Stimulated activated CD4-positive, alpha-beta T cell treated with anti-CD3 and anti-CD28 coated beads, TNF-alpha, amount 100 ng/mL, for 24 hours (primary cell): ENCODE results near the gene GLCCI1.
A peak's percentile ranks its signal among the peaks of the same experiment; 100 is the strongest.

Experiments
- DNase-seq, 3 experiments: peaks; one replicate each; pipeline ENCODE4 v3.0.0-alpha.2; 2020; ENCODE audit warnings: low read depth in 3 of 3

Gene GLCCI1

DNA sequence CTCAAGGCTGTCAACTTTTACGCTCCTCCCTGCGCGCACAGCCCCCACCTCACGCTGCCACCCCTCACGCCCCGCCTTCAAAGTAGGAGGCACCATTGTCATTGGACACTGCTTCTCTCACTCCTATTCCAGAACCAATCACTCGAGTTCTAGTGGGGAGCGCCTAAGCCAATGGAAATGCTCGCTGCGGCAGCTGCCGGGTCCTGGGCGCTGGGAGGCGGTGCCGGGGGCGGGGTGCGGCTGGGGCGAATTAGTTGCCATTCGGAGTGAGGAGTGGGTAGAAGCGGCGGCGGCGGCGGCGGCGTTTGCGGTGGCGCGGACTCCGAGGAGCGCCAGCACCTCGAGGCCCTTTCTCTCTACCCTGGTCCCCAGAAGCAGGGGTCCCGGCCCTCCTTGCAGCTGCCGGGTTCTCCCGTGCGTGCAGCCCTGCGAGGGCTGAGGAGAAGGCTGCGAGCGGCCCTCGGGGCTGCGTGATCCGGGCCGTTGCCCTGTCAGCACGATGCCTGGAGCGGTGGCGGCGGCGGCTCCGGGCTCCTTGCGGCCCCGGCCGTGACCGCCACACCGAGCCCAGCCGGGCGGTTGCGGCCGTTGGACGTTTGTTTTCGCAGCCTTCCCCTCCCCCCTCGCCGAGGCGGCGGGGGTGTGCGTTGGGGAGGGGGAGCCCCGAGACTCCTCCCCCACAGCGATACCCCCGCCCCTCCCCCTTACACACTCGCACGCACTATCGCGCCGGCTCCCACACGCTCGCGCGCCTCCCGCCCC is at the start of gene GLCCI1:
Gene GLCCI1, plus strand, starts transcription at position 253 of the 762 bp plus-strand sequence. CDS start 555 bp downstream, outside the sequence.
- peak; percentile 94 to 97 (median 95) for DNase-seq

DNA sequence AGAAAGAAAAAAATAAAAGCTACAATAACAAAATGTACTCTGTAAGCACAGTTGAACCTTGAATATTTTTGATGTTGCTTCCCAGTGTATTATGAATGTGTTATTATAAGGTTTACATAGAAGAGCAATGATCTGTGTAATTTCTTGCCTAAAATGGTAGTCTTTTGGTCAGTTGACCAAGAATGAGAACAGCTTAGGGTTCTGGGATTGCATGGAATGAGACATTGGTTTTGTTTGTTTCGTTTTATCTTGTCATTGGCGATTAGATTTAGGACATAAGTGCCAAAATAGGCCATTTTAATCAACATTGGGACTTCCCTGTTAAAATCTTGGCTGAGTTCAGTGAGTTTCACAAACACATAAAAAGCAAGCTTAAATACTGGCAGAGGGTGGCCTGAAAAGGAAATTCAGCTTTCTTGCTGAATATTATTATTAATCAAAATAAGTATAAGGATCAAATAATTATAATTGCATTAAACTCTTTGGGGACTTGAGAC is 49.1 kb upstream of the GLCCI1 start:
- DNase-seq = no peak

DNA sequence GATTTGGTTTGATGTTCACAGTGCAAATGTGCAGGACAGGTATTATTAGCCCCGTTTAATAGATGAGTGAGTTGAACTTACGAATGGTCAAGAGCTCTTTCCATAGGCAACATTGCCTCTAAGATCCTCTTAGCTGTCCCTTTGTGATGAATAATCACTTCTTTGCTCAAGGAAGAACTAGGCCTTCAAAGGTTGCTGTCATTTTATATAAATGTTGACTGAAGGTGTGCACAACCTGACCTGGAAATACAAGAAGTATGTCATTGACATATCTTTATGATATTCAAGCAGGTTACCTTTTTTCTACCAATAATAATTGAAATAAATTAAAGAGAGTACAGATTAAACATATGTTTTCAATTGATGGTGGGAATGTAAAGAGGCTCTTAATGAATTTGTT is 48.5 kb upstream of the GLCCI1 start:
- no peak for DNase-seq

DNA sequence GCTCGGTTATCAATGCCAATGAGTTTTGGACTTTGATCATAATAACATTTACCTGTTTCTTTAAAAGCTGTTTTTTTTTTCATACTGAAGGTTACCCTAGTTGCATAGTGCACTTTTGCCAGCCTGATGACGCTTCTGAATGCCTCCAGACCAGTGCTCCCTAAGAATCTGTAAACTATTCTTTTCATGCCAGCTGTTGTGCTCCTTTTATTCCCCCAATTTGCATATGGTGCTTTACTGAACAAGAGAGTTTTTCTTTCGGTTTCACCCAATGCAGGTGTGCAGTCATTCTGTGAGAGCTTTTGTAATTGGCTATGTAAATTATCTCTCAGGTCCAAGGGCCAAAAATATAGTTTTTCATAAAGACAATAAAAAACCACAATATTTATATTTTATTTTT is 48.1 kb upstream of the GLCCI1 start:
- DNase-seq = no peak

DNA sequence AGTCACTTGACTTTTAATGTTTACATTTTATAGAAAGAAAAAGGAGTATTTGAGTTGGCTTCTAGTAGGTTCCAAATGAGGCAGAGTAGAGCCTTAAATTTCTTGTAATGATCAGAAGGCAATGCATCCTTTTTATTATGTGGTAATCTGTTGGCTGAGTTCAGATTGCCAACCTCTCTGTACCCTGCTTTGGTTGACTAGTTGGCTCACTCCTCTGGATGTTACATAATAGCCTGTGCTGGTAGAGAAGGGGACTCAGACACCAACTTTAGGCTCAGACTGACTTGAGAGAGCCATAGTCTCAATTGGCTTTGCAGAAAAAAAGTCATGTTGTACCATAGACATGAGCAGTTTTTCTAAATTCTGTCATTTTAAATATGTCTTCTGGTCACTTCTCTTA is 46.8 kb upstream of the GLCCI1 start:
- no peak for DNase-seq

DNA sequence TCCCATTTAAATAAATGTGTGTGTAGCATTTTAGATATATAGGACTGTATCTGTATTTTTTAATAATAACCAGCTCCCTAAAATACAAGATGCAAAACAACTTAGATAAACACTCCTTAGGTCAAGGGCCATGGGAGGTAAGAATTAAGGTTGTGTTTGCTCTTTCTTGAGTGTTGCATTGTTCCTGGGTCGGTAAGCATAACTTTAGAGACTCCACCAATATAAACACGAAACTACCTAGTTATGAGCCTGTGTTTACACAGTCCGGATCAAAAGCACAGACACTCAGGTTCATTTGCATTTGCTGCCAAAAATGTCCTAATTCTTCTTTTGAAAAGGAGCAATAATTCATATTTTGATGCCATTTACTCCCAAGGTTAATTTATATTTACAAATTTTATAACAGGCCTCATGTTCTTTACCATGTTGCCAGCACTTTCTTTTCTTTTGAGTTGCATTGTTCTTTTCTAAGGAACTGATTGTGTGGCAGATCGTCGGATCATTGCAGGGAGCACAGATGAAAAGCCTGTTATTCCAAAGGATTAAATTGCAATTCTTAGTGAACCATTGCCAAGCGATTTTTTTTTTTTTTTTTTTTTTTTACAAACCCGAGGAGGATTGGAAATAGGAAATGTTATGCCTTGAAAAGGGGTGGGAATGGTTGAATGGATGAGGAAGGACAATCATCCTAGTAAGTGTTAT is 45.8 kb upstream of the GLCCI1 start:
- DNase-seq = no peak

DNA sequence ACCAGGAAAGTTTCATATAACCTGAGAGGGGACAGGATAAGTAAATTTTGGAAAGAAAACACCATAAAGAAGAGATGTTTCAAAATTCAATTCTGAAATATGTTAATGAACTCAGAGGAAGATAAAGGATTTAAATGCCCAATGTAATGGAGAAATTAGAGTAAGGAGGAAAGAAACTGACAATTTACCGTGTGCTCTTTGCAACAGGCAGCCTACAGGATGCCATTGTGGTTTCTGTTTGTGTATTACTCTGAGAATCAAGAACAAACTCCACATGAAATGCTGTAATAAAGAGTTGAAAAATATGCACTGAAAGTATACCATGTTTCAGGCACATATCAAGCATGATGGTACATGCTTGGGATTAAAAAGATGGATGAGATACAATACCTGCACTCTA is 44.8 kb upstream of the GLCCI1 start:
- no peak for DNase-seq

DNA sequence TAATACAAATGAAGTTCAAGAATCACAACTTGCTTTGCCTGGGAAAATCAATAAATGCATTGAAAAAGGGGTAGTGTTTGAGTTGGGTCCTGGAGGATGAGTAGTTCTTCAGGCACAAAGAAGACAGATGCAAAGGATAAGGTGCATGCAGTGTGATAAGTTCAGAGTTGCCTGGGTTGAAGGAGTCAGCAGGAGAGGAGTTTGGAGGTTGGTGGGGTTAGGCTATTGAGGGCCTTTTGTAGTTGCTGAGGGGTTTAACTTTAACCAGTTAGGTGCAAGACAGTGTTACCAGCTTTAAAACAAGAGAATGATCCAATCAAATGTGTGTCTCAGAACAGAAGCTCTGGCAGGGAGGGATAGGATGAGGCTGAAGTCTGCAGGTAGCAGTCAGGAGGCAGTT is 44.3 kb upstream of the GLCCI1 start:
- DNase-seq = no peak

DNA sequence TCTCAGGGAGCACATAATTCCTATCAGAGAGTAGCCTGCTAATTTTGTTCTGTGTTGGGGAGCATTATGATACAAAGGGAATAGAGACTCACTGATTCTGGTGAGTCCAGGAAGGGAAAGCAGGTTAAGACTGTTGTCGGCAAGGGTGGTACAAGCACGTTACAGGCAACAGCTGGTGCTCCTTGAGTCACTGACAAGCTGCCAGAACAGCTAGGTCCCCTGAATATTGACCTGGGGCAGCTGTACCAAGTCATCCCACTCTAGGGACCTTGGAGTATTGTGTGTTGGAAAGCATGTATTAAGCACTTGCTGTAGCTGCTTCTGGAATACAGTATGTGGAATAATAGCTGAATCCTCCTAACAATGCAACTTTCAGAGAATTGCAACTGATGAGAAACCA is 37.0 kb upstream of the GLCCI1 start:
- DNase-seq = no peak

DNA sequence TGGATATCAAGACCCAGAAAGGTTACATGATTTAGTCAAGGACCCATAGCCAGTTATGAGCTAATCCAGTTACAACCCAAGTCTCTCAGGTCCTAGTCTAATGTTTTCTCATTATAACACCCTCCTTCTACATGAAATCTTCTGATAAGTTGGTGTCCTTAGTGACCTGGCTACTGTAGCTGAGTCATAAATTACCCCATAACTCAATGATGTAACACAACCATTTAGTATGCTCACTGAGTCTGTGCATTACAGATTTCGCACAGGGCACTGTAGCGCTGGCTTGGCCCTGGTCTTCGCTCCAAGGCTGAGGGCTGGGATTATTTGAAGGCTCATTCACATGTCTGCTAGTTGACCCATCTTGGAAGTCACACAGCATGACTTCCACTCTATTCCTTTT is 36.0 kb upstream of the GLCCI1 start:
- DNase-seq = no peak

DNA sequence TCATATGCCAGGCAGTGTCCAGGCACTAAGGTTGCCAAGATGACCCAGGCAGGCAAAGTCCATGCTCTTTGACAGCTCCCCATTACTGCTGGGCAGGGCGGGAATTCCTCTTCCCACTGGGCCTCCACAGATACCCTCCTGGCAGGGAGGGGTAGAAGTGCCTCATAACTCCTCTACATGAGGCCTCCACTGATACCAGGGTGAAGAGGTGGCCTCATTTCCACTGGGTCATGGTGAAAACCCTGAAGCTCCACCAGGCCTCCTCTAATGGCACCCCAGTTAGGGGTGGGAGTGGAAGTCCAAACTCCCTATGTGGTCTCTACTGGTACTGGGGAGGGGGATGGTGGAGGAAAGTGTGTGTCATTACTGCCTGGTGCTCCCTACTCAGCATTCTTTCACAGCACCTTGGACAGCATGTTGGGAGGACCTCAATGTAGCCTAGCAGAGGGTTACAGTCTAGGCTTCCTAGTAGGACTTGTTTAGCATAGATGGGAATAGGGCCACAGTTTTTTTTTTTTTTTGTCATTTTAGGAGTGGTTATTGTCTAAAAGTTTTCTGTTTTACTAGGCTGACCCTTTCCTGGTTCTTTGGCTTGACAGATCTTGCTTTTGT is 34.6 kb upstream of the GLCCI1 start:
- DNase-seq = no peak

DNA sequence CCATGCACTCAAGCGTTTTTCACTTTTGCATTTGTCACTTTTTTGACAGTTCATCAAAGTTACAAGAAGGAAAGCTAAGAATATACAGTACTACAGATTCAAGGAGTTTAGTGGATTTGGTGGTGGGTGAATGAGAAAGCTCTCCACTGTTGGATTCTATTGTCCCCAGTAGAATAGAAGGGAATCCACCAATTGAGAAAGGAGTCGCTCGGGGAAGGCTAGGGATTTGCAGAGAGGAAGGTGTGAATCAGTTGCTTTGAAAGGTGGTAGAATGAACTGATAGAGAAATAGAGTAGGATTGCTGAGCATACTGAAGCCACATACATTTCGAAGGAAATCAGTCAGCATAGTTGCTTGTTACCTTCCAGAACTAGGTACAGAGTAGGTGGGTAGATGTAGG is 33.7 kb upstream of the GLCCI1 start:
- no peak for DNase-seq

DNA sequence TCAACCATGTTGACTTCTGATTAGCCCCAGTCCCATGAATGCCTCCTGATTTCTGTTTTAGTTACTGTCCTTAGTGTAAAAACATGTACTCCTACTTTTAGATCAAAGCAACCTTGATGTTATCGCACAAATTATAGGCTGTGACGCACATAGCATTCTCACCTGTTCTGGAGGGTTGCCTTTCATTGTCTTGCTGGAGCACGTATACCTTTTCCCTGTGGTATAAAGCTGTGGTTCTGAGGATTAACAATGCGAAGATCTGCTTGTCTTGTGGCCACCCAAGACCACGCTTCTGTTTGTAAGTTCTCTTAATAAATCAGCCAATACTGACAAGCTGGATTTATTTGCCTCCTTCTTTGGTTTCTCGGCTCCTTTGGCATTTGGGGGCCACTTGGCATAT is 30.1 kb upstream of the GLCCI1 start:
- no peak for DNase-seq

DNA sequence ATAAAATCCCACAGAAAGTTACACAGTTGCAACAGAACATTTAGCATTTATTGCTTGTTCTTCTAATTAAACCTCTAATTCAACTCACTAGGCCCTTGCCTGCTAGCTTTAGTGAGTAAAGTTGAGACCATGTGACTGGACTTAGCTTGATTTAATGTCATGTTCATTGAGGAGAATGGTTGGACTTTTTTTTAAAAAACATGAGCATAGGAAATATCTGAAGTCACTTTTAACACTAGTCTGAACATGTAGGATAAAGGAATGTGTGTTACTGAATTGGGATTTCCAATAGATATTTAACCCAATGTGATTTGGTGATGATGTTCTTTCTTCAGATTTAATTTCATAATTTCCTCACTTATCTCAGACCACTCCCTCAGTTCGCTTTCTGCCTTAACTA is 24.6 kb upstream of the GLCCI1 start:
- DNase-seq = no peak

DNA sequence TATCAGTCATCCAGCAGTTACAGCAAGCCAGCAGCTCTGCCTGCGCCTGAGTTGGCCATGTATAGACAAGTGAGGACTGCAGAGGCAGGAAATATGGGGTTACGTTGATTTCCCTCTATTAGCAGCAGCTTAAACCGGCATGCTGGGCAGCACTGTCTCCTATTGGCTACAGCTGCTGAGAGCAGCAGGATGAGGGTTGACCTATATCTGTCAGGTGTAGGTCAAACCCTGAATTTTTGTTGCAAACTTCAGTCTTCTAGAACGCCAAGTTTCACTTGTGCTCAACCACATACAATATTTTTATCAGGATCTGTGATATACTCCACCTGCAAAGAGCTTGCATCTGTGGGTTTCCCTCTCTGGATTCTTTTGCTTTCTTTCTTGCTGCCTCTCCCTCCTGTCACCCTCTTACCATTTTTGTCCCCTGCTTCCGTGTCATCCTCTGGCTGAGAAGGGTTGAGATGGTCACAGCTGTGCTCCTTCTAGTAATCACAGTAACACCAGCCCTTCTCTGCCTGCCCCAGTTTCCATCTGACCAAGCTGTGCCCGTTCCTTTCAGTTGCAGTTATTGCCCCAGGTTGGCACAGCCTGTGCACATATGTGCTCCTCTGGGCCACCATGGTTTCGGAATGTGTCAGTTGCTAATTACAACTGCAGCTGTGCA is 23.8 kb upstream of the GLCCI1 start:
- peak in 2 of 3 experiments; percentile 4 to 33 for DNase-seq

DNA sequence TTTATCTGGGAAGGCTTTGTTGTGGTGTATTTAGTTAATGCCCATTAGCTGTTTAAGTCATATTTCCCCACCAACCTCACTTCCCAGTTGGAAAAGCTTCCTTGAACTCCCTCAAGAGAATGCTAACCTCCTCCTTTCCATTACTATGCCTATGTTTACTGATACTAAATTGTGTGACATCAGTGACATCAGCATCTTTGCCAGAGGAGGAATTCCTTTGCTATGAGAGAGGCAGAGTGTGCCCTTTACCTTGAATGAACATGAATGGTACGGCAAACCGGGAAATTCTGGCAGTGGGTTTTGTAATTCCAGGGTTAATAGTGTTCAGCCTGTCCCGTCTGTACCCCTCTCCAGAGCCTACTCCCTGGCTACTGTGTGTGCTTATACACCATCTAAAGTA is 22.1 kb upstream of the GLCCI1 start:
- no peak for DNase-seq

DNA sequence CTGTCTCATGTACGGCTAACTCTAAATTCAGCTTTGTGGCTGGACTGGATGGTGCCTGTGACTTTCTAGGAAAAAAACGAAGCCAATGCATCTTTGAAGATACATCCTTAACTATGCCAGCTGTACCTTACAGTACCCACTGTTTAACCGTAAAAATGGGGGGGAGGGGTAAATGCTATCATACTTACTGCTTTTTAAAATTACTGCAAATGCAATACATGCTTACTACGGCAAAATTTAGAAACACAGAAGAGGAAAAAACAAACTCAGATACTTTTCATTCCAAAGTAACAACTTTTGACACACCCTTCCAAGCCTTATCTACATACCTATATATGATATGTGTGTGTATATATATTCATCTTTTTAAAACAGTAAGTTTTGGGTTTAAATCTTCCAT is 20.4 kb upstream of the GLCCI1 start:
- DNase-seq = no peak

DNA sequence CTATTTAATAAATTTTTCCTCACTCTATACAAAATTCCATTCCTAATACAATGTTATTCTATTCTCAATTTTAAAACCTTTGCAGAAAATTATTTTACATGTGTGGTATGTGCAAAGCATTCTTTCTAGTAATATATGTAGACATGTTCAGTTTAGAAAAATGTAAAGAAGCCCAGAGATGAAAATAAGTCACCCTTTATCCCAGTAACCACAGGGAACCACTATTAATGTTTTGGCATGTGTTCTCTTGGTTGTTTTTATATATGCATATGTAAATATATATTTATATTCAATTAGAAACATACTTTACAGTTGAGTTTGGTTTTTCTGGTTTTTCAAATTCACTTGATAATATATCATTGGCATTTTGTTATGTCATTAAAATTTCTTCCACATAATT is 14.8 kb upstream of the GLCCI1 start:
- no peak for DNase-seq

DNA sequence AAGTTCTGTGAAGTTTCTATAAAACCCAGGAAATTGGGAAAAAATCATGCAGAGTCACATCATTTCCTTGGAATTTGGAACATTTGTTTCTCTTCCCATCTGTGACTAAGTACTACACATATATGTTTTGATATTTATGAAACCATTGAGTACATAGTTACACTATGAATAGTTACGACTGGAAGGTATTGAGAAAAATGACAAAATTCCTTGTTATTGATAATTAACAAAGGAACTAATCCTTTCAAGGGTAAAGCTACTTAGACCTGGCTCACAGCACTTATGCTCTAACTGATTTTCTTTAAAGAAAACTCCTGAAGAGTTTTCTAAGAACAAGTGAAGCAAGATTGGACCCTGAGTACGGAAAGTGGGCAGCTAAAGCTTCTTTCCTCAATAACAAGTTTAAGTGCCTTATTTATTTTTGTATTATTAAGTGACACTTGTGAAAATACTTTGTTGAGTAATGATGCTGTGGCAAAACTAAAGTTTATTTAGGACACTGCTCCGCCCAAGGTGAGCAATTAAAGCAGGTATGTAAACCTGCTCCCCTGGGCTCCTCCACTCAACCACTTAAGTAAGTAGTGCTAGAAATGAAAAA is 12.0 kb upstream of the GLCCI1 start:
- DNase-seq = no peak

DNA sequence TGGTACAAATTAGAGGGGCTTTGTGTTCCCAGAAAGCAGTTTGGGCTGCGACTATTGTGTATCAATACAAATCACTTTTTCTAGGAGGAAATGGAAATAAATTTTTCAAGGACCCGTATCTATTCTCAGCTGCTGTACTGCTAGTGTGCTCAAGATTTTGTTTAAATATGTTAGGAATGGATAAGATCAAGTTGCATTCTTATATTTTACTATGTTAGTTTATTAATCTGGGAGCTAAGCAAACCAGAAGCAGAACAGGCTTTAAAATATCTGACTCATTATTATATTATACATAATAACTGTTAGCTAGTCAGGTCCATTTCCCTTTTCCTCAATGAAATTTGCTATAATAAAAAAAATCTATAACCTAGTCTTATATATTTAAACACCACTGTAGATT is 11.1 kb upstream of the GLCCI1 start:
- no peak for DNase-seq

DNA sequence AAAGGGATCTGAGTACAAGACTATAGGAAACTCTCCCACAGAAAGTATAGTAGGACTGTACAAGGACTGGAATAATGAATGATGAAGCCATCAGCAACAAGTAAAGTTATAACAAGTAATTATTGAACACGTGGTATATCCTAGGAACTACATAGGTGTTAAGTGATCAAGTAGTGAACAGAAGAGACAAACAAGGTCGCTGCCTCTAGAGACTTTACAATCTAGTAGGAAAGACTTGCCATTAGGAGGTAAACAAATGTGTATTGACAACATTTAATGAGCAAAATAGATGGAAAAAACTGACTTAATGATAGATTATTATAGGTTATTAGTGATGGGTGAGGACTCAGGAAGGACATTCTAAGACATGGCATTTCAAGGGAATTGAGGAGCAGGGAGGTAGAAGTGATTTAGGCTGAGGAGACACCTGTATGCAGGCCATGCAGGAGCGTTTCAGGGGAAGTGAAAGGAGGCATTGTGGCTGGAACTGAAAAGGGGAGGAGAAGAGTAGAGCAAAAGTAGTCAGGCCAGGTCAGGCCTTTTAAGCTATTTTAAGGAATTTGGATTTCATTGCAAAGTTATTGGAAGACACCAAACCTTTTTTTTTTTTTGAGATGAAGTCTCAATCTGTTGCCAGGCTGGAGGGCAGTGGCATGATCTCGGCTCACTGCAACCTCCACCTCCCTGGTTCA is 8.5 kb upstream of the GLCCI1 start:
- no peak for DNase-seq
